HPDE6-E6E7 (cell line): ENCODE results near the gene SERGEF.
A peak's percentile ranks its signal among the peaks of the same experiment; 100 is the strongest.
"Not testable (repeated sequence)": the region's sequence is repeated elsewhere in the genome, so short reads cannot be mapped to it uniquely, and the experiment has no call there.

Experiments used
- DNase-seq: peaks from one replicate; pipeline ENCODE4 v3.0.0; 2011; ENCODE audit warnings: missing footprints; ENCODE audit errors: extremely low spot score

The SERGEF gene

GRCh38 chr11:18000760-18001159 is 12.1 kb downstream of the SERGEF start:
- DNase-seq, result no peak

GRCh38 chr11:18000128-18000527 is 12.7 kb downstream of the SERGEF start:
- not testable (repeated sequence) for DNase-seq

- no peak for DNase-seq
Observed at GRCh38 chr11:17992916-17993315, 19.9 kb downstream of the SERGEF start.

- DNase-seq, result no peak
Observed at GRCh38 chr11:17991783-17992433, 20.9 kb downstream of the SERGEF start.

GRCh38 chr11:17989306-17989705 is 23.5 kb downstream of the SERGEF start:
- no peak for DNase-seq

GRCh38 chr11:17988465-17988864 is 24.4 kb downstream of the SERGEF start:
- DNase-seq, result no peak

- DNase-seq, result no peak
Observed at GRCh38 chr11:17987826-17988225, 25.0 kb downstream of the SERGEF start.

GRCh38 chr11:17986711-17987220 is 26.1 kb downstream of the SERGEF start:
- DNase-seq, result no peak

- DNase-seq, result no peak
Observed at GRCh38 chr11:17986007-17986710, 26.7 kb downstream of the SERGEF start.

- DNase-seq, result peak; percentile 28
Observed at GRCh38 chr11:17985517-17985916, 27.3 kb downstream of the SERGEF start.

- DNase-seq, result no peak
Observed at GRCh38 chr11:17983569-17983968, 29.3 kb downstream of the SERGEF start.

GRCh38 chr11:17979770-17980371 is 33.0 kb downstream of the SERGEF start:
- DNase-seq, result peak; percentile 51

- peak; percentile 65 for DNase-seq
Observed at GRCh38 chr11:17978553-17979287, 34.1 kb downstream of the SERGEF start.

GRCh38 chr11:17976651-17977050 is 36.2 kb downstream of the SERGEF start:
- no peak for DNase-seq

GRCh38 chr11:17974246-17974645 is 38.6 kb downstream of the SERGEF start:
- no peak for DNase-seq

GRCh38 chr11:17972987-17973386 is 39.9 kb downstream of the SERGEF start:
- peak; percentile 62 for DNase-seq

GRCh38 chr11:17968206-17968605 is 44.6 kb downstream of the SERGEF start:
- DNase-seq, result no peak

GRCh38 chr11:17967661-17968060 is 45.2 kb downstream of the SERGEF start:
- no peak for DNase-seq

GRCh38 chr11:17960091-17960490 is 52.8 kb downstream of the SERGEF start:
- no peak for DNase-seq

GRCh38 chr11:17958446-17958845 is 54.4 kb downstream of the SERGEF start:
- DNase-seq, result no peak

GRCh38 chr11:17954395-17955252 is 58.2 kb downstream of the SERGEF start:
- no peak for DNase-seq
